ENCODE results near the gene DNAH1.

Gene DNAH1

DNA sequence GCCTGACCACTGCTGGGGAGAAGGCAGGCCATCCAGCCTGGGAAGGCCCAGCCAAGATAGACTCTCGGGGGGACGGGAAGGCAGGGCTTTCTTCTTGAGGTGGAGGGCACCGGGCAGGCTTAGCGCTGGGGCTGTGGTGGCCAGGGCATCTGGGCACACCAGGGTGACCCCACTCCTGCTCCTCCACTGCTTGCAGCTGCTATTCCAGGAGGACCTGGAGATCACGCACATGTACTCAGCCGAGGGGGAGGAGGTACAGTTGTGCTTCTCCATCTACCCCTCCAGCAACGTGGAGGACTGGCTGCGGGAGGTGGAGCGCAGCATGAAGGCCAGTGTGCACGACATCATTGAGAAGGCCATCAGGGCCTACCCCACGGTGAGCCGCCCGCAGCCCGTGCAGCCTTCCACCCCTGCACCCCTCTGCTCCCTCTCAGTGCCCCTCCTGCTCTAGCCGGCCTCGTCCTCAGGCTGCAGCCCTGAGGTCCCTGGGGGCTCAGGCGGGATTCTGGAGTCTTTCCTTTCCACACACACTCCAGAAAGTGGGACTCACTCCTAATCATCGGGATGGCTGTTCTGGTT, 42.3 kb downstream of the DNAH1 start:
- no peak for DNase-seq (ENCODE audit: low spot score)

- no peak for DNase-seq (ENCODE audit: low spot score)
These were observed 43.2 kb downstream of the DNAH1 start for GRCh38 chr3:52359116-52359855.

GRCh38 chr3:52361011-52361410, 44.9 kb downstream of the DNAH1 start:
- DNase-seq (ENCODE audit: low spot score) = no peak

DNA sequence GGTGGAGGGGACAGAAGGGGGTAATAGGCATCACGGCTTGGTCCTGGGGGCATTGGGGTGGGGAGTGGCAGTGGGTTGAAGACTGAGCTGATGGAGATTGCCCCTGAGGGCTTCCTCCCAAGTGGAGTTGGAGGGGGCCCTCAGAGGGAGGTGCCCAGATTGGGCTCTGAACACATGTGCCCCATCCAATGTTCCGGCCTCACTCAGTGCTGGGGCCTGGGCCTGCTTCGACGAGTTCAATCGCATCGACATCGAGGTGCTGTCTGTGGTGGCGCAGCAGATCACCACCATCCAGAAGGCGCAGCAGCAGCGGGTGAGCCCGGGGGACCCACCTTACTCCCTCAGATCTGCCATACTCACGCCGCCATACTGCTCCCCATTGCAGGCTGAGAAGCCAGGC, 45.3 kb downstream of the DNAH1 start:
- DNase-seq (ENCODE audit: low spot score) = no peak

DNA sequence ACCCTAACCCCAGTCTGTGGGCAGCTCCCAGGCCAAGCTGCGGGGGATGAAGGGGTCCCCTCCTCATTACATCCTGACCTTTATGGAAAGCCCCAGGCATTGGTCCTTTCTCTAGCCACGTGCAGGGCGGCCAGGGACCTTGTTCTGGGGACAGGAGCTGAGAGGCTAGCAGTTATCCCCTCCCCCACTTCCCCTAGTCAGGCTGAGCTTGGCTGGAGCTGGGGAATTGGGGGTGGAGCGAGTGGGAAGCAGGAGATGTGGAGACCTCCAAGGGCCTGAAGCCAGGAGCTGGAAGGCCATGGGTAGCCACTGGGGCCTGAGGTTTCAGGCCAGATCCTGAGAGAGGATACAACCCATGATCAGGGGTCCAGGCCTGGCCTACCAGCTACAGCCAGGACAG, 45.8 kb downstream of the DNAH1 start:
- no peak for DNase-seq (ENCODE audit: low spot score)

- DNase-seq (ENCODE audit: low spot score) = no peak
These were observed 48.4 kb downstream of the DNAH1 start for GRCh38 chr3:52364322-52365035.

- no peak for DNase-seq (ENCODE audit: low spot score)
These were observed 50.4 kb downstream of the DNAH1 start for GRCh38 chr3:52366527-52366926.

DNA sequence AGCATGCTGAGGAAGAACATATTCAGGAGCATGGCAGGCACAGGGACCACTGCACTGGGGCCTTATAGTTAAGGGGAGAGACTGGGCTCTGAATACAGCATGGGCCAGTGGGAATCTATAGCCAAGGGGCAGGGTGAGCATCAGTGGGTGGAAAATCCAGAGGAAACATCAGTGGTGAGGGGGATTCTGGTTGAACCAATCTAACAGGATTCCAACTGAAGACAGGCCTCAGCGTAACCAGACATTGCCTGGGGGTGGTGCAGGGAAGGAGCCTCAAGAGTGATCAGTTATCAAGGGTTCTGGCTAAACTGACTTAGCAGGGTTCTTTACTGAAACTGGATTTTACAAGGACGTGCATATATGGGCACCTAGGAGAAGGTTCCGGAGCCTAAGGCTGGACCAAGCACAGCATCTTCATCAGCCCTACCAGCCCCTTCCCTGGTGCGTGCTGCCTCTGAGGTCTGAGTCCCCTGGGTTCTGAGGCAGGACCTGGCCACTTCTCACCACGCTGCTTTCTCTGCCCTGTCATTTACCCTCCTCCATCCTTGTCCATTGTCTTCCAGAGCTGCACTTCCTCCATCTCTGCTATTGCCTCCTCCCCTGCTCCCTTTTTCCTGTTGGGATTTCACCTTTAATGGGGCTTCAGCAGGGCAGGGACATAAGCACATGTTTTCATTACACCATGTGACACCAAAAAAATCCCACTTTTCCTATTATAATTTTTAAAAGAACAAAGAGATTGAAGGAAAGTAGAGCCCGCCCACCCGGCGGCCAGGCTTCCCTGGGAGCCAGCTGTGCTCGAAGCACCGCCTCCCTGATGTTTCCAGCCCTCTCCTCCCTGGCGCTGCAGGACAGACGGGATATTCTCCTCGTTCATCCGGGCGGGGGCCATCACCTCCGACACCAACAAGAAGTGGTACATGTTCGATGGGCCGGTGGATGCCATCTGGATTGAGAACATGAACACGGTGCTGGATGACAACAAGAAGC, 52.1 kb downstream of the DNAH1 start:
- DNase-seq (ENCODE audit: low spot score) = no peak

- DNase-seq (ENCODE audit: low spot score) = no peak
These were observed 54.4 kb downstream of the DNAH1 start for GRCh38 chr3:52370531-52370930.

- DNase-seq (ENCODE audit: low spot score) = peak; percentile 44
These were observed 56.8 kb downstream of the DNAH1 start for GRCh38 chr3:52372822-52373504.

DNA sequence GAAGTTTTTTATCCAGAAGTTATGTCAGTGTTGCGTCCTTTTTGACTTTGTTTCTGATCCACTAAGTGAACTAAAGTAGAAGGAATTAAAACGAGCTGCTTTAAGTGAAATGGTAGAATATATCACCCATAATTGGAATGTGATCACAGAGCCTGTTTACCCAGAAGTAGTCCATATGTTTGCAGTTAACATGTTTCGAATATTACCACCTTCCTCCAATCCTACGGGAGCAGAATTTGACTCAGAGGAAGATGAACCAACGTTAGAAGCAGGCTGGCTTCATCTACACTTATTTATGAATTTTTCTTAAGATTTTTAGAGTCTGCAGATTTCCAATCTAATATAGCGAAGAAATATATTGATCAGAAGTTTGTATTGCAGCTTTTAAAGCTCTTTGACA, 57.6 kb downstream of the DNAH1 start:
- DNase-seq (ENCODE audit: low spot score) = peak; percentile 49

DNA sequence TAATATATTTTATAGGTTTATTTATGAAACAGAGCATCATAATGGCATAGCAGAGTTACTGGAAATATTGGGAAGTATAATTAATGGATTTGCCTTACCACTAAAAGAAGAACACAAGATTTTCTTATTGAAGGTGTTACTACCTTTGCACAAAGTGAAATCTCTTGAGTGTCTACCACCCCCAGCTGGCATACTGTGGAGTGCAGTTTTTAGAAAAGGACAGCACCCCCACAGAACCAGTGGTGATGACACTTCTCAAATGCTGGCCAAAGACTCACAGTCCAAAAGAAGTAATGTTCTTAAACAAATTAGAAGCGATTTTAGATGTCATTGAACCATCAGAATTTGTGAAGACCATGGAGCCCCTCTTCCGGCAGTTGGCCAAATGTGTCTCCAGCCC, 58.1 kb downstream of the DNAH1 start:
- DNase-seq (ENCODE audit: low spot score) = no peak

DNA sequence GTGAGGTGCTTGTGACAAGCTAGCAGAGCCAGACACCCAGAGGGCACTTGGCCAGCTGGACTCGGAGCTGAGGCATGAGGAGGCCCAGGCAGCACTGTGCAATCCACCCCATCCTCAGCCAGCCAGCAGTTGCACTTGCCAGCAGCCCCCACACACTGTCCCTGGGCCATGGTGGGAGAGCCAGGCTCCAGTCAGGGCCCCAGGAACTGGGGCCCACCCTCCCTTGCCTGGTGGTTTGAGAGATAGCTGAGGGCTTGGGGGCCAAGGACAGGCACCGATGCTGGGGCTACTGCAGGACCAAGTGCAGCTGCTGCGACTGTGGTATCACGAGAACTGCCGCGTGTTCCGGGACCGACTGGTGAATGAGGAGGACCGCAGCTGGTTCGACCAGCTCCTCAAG, 63.5 kb downstream of the DNAH1 start:
- peak; percentile 21 for DNase-seq (ENCODE audit: low spot score)

- no peak for DNase-seq (ENCODE audit: low spot score)
These were observed 63.9 kb downstream of the DNAH1 start for GRCh38 chr3:52380023-52380422.

GRCh38 chr3:52381623-52382022, 65.5 kb downstream of the DNAH1 start:
- no peak for DNase-seq (ENCODE audit: low spot score)

DNA sequence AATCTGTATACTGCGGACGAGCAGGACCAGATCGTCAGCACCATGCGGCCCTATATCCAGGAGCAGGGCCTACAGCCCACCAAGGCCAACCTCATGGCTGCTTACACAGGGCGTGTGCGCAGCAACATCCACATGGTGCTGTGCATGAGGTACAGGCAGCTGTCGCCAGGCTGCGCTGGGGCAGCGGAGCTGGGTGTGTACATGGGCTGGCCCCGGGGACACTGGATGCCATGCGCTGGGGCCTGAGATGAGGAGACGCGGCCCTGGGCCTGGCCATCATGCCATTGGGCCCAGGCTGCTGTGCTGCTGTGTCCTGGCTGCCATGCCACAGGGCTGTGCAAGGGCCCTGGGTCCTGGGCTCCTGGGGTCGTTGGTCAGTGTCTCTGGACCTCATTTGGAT, 67.3 kb downstream of the DNAH1 start:
- DNase-seq (ENCODE audit: low spot score) = no peak

DNA sequence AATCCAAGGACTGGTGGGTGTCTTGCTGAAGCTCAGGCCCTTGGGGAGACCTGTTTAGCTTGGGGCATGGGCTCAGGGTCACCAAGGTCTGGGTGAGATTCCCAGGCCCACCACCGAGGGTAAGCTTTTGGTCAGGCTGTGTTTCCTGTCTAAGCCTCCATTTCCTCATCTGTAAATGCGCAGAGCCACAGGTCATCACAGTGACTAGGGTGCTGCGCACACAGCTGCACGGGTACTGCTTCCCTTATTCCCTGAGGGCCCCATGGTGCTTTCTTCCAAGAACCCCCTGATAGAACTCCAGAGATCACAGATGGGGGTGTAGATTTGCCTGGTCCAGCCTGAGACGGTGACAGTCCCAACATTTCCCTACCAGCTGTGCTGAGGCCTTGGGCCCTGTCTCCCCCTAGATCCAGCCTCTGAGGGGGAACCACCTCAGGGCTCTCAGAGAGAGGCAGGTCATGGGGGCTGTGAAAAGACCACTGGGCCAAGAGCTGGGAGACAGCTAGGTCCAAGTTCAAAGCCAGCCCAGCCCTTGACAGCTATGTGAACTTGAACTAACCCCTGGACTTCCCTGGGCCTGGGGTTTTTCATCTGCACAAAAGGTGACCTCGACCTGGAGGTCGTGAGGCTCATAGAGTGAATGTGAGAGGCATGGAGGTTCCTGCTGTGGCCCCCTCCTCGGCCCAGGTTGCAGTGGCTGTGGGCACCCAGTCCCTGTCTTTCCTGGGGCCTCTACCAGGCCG, 68.1 kb downstream of the DNAH1 start:
- DNase-seq (ENCODE audit: low spot score) = no peak

- peak; percentile 57 for DNase-seq (ENCODE audit: low spot score)
These were observed 69.0 kb downstream of the DNAH1 start for GRCh38 chr3:52385157-52385556.

DNA sequence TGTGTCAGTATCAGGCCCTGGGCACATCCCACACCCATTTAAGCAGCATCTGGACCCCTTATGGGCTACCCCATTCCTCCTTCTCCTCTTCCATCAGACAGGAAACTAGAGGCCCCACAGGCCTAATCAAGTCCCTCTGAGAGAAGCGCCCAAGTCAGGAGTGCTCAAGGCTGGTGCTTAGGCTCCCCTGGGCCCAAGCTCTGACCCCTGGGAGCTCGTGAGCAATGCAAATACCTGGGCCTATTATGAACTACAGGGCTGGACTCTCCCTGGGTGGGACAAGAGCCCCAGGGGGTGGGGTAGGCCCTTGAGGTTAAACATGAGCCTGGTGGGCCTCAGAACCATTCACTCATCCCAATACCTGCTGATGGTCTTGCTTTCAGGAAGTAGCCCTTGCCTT, 71.4 kb downstream of the DNAH1 start:
- DNase-seq (ENCODE audit: low spot score) = no peak

DNA sequence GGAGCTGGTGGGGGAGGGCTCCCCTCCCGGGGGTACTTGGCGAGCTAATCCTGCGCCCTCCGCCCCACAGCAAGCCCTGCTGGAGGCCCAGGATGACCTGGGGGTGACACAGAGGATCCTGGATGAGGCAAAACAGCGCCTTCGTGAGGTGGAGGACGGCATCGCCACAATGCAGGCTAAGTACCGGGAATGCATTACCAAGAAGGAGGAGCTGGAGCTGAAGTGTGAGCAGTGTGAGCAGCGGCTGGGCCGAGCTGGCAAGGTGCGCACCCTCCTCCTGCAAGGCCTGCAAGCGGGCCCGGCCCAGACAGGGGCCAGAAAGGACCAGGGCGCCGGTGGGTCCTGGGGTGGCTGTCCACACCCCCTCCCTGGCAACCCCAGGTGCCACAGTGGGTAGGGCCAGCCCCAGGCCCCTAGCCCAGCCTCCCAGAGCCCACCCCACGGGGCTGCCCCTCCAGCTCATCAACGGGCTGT, 72.3 kb downstream of the DNAH1 start:
- DNase-seq (ENCODE audit: low spot score) = no peak

- no peak for DNase-seq (ENCODE audit: low spot score)
These were observed 72.8 kb downstream of the DNAH1 start for GRCh38 chr3:52388933-52389332.

Data from GM03348 (cell line).